ENCODE results near the gene ZBTB22.
"Not testable (repeated sequence)": the region's sequence is repeated elsewhere in the genome, so short reads cannot be mapped to it uniquely, and the experiment has no call there.

ZBTB22 gene

GRCh38 chr6:33304216-33304615 lies 13.3 kb downstream of the ZBTB22 start:
- DNase-seq (ENCODE audit: low read depth in 2 of 2, low spot score in 1 of 2): no peak

DNA sequence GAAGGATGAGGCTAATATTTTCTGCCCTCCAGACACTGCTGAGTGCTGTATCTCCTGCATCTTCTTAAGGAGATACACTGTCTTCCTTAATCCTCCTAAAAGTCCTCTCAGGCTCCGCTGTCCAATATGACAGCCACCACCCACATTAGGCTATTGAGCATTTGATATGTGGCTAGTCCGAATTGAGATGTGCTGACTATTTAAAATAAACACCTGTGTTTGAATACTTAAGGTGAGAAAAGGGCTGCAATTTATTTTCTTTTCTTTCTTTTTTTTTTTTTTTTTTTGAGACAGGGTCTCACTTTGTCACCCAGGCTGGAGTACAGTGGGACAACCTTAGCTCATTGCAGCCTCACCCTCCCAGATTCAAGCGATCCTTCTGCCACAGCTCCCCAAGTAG lies 15.7 kb downstream of the ZBTB22 start:
- DNase-seq (ENCODE audit: low read depth in 2 of 2, low spot score in 1 of 2): no peak

- DNase-seq (ENCODE audit: low read depth in 2 of 2, low spot score in 1 of 2): peak; percentile 89 to 92
Measured at GRCh38 chr6:33299237-33299944, 18.2 kb downstream of the ZBTB22 start.

DNA sequence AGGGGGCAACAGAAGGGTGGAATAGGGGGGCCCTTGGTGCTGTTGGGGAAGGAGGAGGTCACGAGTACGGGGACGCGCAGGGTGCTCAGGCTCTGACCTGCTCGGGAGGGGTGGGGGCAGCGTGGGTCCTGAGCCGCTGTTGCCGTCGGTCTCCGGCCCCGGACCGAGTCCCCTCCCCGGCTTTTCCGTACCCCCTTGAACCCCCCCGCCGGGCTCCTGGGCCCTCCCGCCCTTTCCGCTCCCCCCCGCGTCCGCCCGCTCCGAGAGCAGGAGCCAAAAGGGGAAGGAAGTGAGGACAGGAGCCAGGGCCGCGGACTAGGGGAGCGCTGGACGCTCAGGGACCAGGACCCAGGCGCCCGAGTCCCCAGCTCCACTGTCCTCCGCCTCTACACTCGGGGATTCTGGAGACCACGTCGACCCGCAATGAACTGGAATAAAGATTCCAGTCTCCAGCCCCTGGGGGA lies 18.7 kb downstream of the ZBTB22 start, which contains the start of gene RGL2:
Gene RGL2 (minus strand): TSS at position 170 of the 464 bp plus-strand sequence. CDS start 332 bp downstream, outside the sequence.
- DNase-seq (ENCODE audit: low read depth in 2 of 2, low spot score in 1 of 2): no peak

DNA sequence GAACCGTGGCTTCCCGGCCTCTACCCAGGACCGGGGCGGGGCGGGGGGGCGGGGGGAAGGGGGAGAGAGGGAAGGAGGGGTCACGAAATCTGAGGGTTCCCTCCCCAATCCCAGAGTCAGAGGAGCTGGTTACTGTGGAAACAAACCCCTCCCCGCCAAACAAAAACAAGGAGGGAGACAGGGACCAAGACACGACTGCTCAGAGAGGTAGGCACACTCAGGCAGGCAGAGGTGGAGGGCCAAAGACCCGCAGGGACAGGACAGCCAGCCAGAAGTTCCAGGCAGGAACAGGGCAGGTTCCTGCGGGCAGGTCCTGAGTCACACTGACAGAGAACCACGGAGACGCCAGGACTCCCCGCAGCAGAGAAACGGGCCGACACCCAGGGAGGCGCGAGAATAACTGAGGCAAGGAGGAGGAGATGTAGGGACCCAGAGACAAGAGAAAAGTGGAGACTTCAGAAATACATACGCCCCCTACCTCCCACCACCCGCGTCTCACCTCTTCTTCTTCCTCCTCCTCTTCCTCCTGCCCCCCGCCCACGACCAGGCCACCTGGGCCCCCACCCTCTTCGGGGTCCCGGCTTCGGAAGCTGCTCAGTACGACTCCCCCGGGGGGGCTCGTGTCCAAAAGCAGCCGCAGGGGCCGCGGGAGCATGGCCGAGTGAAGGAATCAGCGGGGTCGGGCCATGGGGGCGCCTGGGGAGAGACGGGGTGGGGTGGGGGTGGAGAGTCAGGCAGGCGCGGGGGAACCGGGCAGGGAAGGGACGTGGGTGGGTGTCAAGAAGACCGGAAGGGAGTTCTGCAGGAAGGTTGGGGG lies 19.4 kb downstream of the ZBTB22 start:
- DNase-seq (ENCODE audit: low read depth in 2 of 2, low spot score in 1 of 2): no peak

DNA sequence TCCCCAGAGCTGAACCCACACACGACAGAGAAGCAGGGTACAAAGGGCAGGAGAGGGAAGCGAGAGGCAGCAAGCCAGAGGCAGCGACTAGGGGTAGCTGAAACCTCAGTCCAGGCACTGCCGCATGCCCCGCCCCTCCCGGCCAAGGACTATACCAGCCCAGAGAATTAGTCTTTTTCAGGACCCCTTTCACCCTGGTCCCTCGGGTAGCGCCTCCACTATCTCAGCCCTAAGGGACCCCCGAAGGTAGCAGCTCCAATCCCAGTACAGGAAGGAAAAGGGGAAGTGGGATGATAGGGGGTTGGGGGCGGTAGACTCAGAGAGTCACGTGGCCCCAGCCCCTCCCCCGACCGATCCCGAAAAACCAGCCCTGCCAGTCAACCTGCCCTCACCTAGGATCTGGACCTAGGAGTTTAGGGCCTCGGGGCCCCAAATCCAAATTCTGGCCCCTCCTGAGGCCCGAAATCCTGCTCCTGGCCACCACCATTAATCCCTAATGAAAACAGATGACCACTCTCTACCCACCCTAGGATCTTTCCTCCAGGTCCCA lies 20.1 kb downstream of the ZBTB22 start:
- DNase-seq (ENCODE audit: low read depth in 2 of 2, low spot score in 1 of 2): no peak

- no peak for DNase-seq (ENCODE audit: low read depth in 2 of 2, low spot score in 1 of 2)
Measured at GRCh38 chr6:33296797-33297405, 20.6 kb downstream of the ZBTB22 start.

DNA sequence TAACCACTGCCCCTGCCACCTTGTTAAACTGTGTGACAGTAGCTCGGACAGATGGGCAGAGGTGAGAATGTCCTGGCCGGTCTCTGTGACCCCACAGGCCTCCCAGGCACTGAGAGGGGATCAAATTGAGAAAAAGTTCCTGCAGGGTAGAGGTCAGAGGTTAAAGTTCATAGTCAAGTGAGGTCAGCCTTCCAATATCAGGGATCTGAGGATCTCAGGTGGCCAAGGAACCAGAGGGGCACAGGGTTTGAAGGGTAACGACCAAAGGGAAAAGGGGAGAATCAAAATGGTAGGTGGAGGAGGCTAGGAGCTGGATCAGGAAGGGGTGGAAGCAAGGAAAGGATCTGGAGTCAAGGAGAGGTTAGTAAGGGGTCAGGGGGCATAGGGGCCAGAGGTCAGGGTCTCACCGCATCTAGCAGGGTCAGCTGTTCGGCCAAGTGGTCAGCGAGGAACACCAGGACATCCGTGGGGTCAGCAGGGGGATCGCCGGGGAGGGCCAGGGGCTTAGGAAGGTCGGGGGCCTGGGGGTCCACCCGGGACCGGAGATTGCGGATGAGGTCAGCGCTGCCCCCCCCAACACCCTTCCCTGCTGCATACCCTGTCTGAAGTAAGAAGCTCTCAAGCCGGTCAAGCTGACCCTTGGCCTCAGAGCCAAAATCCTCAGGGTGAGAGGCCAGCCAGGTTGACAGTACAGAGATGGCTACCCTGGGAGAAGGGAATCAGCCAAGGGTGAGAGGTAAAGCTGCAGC lies 21.7 kb downstream of the ZBTB22 start:
- no peak for DNase-seq (ENCODE audit: low read depth in 2 of 2, low spot score in 1 of 2)

DNA sequence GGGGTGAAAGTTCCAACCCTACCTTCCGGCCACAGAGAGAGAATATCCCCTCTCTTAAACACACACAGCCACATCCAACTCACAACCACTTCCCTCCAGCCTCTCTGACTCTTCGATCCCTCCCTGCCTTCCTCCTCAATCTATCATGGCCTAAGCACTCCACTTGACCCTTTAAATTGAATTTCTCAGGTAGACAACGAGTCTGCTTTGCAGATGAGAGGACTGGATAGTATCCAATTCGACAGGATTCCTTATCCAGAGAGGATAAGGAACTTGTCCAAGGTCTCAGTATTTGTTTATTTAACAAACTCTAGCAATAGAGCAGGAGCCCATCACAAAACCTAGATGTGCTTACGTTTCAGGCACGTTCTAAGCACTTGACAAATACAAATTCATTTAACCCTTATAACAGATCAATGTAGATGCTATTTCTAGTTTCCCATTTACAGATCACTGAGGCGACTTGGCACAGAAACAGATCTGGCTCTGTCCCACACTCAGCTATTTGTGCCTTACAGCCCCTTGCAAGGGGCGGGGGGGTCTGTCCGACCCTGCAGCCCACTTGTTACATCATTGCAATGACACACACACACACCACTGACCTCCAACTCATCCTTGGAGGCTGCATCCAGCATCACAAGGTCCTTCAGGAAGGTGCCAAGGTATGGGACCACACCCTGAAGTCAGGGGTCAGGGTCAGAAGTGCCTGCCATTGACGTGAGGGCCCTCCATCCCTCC lies 23.3 kb downstream of the ZBTB22 start:
- no peak for DNase-seq (ENCODE audit: low read depth in 2 of 2, low spot score in 1 of 2)

DNA sequence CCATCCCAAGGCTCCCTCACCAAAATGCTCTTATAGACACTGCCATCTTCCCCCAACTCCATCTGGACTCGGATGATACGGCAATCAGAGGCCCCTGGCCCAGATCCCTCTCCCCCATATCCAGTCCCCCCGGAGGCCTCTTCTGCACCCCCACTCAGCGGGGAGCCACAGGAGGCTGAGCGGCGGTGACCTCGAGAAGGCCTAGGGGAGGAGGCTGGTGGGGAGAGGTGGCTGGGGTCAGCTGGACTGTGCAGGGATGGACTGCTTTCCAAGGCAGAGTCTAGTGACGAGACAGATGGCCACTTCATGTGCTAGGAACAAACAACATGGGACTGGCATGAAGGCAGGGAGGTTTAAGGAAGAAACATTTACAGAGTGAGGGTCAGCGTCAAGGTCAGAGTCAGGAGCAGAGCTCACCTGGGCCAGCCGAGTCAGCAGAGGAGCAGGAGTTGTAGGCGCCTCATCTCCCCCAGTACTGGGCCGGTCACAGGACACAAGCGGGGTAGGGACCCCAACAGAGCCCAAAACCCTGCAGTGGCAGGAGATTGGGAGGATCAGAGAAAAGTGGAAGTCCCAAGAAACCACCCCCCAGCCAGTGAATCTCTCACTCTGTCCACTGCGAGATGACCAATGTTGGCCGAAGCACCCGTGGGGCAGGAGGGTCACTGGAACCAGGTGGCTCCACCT lies 24.4 kb downstream of the ZBTB22 start:
- no peak for DNase-seq (ENCODE audit: low read depth in 2 of 2, low spot score in 1 of 2)

GRCh38 chr6:33290459-33290858 lies 27.1 kb downstream of the ZBTB22 start:
- no peak for DNase-seq (ENCODE audit: low read depth in 2 of 2, low spot score in 1 of 2)

DNA sequence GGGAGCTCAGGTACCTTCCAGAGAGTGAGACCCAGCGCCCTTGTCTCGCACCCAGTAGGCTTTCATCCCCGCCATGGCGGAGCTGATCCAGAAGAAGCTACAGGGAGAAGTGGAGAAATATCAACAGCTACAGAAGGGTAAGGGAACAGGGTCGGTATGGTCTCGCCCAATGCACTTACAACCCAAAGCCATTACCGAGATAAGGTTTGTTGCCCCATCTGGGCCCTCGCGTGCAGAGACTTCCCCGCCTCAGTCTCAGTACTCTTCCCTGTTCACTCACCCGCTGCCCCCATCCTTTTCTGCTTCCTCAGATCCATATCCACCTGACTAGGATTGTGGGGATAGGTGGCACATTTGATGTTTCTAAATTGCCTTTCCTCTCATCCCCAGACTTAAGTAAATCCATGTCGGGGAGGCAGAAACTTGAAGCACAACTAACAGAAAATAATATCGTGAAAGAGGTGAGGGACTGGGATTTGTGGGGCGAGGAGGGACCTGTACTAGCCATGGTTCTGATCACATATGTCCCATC lies 27.7 kb downstream of the ZBTB22 start:
- DNase-seq (ENCODE audit: low read depth in 2 of 2, low spot score in 1 of 2): no peak

- DNase-seq (ENCODE audit: low read depth in 2 of 2, low spot score in 1 of 2): peak in 1 of 2 donors; percentile 59
Measured at GRCh38 chr6:33288921-33289783, 28.4 kb downstream of the ZBTB22 start, which contains the start of the genes PFDN6 and WDR46. TSS of gene PFDN6 (plus strand) at chr6:33289601. CDS start at chr6:33289857, 256 bp downstream. TSS of gene WDR46 (minus strand) at chr6:33289239. CDS start at chr6:33289170, 69 bp downstream.

DNA sequence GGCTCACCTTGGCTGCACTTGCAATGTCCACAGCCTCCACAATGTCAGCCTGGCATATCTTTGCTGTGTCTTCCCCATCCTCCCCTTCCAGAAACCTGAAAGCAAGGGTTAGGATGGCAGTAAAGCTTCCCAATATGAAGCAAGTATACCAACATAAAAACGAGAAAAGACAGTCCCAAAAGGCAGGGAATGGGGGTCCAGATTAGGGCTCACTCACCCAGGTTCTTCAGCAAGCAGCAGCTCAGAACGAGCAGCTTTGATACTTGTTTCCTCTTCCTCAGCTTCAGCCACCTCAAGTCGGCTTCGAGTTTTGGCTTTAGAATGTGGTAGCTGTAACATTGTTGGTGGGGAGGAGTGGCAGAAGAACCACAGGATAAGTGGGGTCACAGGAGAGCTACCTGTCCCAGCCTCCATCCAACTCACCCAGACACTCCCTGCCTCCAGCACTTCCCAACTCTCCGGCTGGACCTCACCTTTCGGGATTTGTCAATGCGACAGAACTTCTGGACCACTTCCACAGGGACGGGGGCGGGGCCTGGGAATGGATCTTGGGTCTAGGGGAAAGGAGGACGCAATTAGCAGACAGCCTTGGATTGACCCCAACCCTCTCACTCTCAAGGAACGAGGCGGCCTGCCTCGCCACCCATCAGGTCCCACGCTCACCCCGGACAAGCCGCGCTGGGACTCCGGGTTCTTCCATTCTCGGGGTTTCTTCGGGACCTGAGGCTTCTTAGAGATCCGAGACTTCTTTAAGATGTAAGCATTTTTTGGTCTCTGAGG lies 29.2 kb downstream of the ZBTB22 start:
- no peak for DNase-seq (ENCODE audit: low read depth in 2 of 2, low spot score in 1 of 2)

DNA sequence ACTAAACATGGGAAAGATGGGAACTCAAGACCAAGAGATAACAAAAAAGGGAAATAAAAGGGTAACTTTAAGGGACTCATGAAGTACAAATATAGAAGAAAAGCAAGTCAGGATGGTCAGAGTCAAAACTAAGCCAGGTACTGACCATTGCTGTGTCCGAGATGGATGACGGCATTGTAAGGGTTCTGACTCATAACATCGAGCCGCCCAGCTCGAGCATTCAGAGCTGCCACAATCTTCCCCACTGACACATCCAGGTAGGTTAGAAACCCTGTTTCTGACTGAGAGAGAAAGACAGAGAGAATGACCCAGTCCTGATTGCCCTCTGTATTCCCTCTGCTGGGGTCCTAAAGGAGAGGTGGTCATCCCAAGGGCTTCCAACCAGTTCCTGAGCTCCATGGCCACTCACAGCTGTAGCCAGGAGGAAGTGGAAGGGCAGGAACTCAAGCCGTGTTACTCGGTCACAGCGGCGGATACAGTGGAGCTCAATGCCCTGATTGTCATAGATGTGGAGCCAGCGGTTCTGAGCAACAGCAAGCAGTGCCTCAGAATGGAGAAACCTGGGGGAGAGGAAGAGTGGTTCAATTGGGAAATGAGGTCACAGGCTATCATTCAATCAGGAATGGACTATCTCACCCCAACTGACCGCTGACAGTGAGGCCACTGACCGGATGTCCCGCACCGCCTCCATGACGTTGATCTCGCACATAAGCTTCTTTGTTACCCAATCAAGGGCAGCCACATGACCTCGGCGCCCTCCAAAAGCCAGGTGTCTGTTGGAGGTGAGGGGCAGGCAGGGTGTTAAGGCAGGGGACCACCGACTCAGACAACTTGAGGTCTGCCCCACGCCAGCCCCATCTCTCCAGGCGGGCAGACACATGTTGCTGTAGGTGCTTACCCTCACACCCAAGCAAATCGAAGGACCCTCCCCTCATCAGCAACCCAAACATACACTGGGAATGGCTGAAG lies 30.3 kb downstream of the ZBTB22 start:
- no peak for DNase-seq (ENCODE audit: low read depth in 2 of 2, low spot score in 1 of 2)

DNA sequence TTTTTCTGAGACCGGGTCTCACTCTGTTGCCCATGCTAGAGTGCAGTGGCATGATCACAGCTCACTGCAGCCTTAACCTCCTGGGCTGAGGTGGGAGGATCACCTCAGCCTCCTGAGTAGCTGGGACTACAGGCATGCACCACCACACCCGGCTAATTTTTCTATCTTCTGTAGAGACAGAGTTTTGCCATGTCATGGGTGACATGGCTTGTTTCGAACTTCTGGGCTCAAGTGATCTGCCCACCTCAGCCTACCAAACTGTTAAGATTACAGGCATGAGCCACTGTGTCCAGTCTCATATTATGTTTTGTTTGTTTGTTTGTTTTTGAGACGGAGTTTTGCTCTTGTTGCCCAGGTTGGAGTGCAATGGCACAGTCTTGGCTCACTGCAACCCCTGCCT lies 32.3 kb downstream of the ZBTB22 start:
- not testable (repeated sequence) for DNase-seq (ENCODE audit: low read depth in 2 of 2, low spot score in 1 of 2)
